GM23338 (cell line): ENCODE measurements around the gene SNF8. TPM values are rescaled to one million over a fixed set of nuclear protein-coding genes. Genes with fewer than 3 reads are reported as not detected.
A peak's percentile ranks its signal among the peaks of the same experiment; 100 is the strongest.

ENCODE experiments used
- ATAC-seq: fragments of 200-7000 bp; cut with Tn5 transposase; 3 replicates; pipeline ENCODE4 v1.9.1; 2020
- DNase-seq: peaks from one replicate; pipeline ENCODE4 v3.0.0-alpha.2; 2015; ENCODE audit warnings: low spot score
- H2AFZ ChIP-seq: fragments of 200-600 bp; sonication (generic); 2 replicates; pipeline ENCODE4 v1.8.0; 2016; ENCODE audit warnings: antibody characterized with exemption, mild to moderate bottlenecking, moderate library complexity
- H3F3A ChIP-seq: fragments of 200-600 bp; sonication (generic); replicated peaks from 2 replicates; pipeline ENCODE4 v1.8.0; 2017; ENCODE audit warnings: antibody characterized with exemption, mixed run types, low read depth
- H3K27ac ChIP-seq: fragments of 200-600 bp; sonication (generic); 2 replicates; pipeline ENCODE4 v1.6.1; 2016; ENCODE audit warnings: low read depth
- H3K27me3 ChIP-seq: fragments of 200-600 bp; sonication (generic); 2 replicates; pipeline ENCODE4 v1.8.0; 2016; ENCODE audit warnings: mild to moderate bottlenecking, mixed run types, moderate library complexity; ENCODE audit not compliant: insufficient read depth
- H3K36me3 ChIP-seq: fragments of 200-600 bp; sonication (generic); 2 replicates; pipeline ENCODE4 v1.8.0; 2016; ENCODE audit warnings: mild to moderate bottlenecking; ENCODE audit not compliant: insufficient read depth
- H3K4me1 ChIP-seq: fragments of 200-600 bp; sonication (generic); 2 replicates; pipeline ENCODE4 v1.8.0; 2016; ENCODE audit warnings: mild to moderate bottlenecking, moderate library complexity; ENCODE audit not compliant: insufficient read depth
- H3K4me2 ChIP-seq: fragments of 200-600 bp; sonication (generic); 2 replicates; pipeline ENCODE4 v1.7.1; 2017; ENCODE audit warnings: mixed run types
- H3K4me3 ChIP-seq: fragments of 200-600 bp; sonication (generic); 2 replicates; pipeline ENCODE4 v1.6.1; 2016; ENCODE audit warnings: mixed run types
- H3K79me2 ChIP-seq: fragments of 200-600 bp; sonication (generic); replicated peaks from 2 replicates; pipeline ENCODE4 v1.8.0; 2017; ENCODE audit warnings: mild to moderate bottlenecking; ENCODE audit not compliant: insufficient read depth
- H3K9me2 ChIP-seq: fragments of 200-600 bp; sonication (generic); 2 replicates; pipeline ENCODE4 v1.8.0; 2017; ENCODE audit not compliant: insufficient read depth
- H4K20me1 ChIP-seq: fragments of 200-600 bp; sonication (generic); replicated peaks from 2 replicates; pipeline ENCODE4 v1.8.0; 2017; ENCODE audit warnings: mild to moderate bottlenecking; ENCODE audit not compliant: insufficient read depth
- H3K27ac Mint-ChIP-seq: 2 replicates; pipeline ENCODE4 v1.8.0; 2020; ENCODE audit warnings: inconsistent platforms, mild to moderate bottlenecking, moderate library complexity, mixed read lengths
- H3K27me3 Mint-ChIP-seq: 3 replicates; pipeline ENCODE4 v1.8.0; 2022; ENCODE audit warnings: low read depth, mild to moderate bottlenecking, moderate library complexity, mixed read lengths, inconsistent platforms; ENCODE audit not compliant: insufficient read depth, poor library complexity
- H3K36me3 Mint-ChIP-seq: 3 replicates; pipeline ENCODE4 v1.8.0; 2021; ENCODE audit warnings: low read depth, mild to moderate bottlenecking, inconsistent platforms, moderate library complexity, mixed read lengths
- H3K4me1 Mint-ChIP-seq: 3 replicates; pipeline ENCODE4 v1.8.0; 2020; ENCODE audit warnings: mild to moderate bottlenecking, inconsistent platforms, mixed read lengths
- H3K4me3 Mint-ChIP-seq: 3 replicates; pipeline ENCODE4 v1.8.0; 2021; ENCODE audit warnings: moderate library complexity, mild to moderate bottlenecking, inconsistent platforms, mixed read lengths
- H3K9me3 Mint-ChIP-seq: 3 replicates; pipeline ENCODE4 v1.8.0; 2020; ENCODE audit warnings: moderate library complexity, mild to moderate bottlenecking, inconsistent platforms, mixed read lengths
- ETS1 ChIP-seq: IDR thresholded peaks from 2 replicates; pipeline ENCODE4 v1.6.1; 2016; ENCODE audit warnings: antibody characterized with exemption
- EZH2 ChIP-seq: fragments of 200-600 bp; sonication (generic); IDR thresholded peaks from one replicate; pipeline ENCODE4 v1.8.0; 2017; ENCODE audit warnings: antibody characterized with exemption, mild to moderate bottlenecking, low read depth; ENCODE audit not compliant: unreplicated experiment
- JUNB ChIP-seq: IDR thresholded peaks from one replicate; pipeline ENCODE4 v1.6.1; 2016; ENCODE audit warnings: antibody characterized with exemption; ENCODE audit not compliant: unreplicated experiment
- NANOG ChIP-seq: IDR thresholded peaks from 2 replicates; pipeline ENCODE4 v1.6.1; 2016; ENCODE audit warnings: antibody characterized with exemption, borderline replicate concordance
- POLR2AphosphoS5 ChIP-seq: IDR thresholded peaks from 2 replicates; pipeline ENCODE4 v1.6.1; 2016; ENCODE audit warnings: antibody characterized with exemption, low read depth
- REST ChIP-seq: IDR thresholded peaks from one replicate; pipeline ENCODE4 v1.6.1; 2018; ENCODE audit warnings: antibody characterized with exemption; ENCODE audit not compliant: unreplicated experiment
- STAT1 ChIP-seq: IDR thresholded peaks from one replicate; pipeline ENCODE4 v1.6.1; 2016; ENCODE audit warnings: antibody characterized with exemption; ENCODE audit not compliant: unreplicated experiment
- ZNF331 ChIP-seq: fragments of 250-450 bp; sonication (Bioruptor Pico); IDR thresholded peaks from 2 replicates; pipeline ENCODE4 v1.5.0; 2020; ENCODE audit warnings: low read depth, mild to moderate bottlenecking, moderate library complexity
- ZNF462 ChIP-seq: fragments of 250-450 bp; sonication (Bioruptor Pico); IDR thresholded peaks from 2 replicates; pipeline ENCODE4 v1.5.0; 2020; ENCODE audit warnings: mild to moderate bottlenecking, moderate library complexity
- polyA plus RNA-seq: library from polyadenylated mRNA; unstranded; fragments of >200 nt; fragmentation: Nextera tagmentation; extraction: Ambion mirVana; gene quantifications from 2 replicates; pipeline ENCODE4 v1.2.1, GENCODE V29; 2016
- total RNA-seq: library from RNA; depleted of rRNA; stranded (reverse); fragments of >200 nt; shearing (Covaris generic); gene quantifications from 2 replicates; pipeline ENCODE4 v1.2.3, GENCODE V29; 2014

The SNF8 gene
- total and polyA plus RNA-seq, 2 experiments from 2014 or later = 88.5 to 113 TPM

GRCh38 chr17:48892940-48893645, 51.5 kb downstream of the SNF8 start:
- DNase-seq (peak; percentile 39), ATAC-seq (peak; percentile 7)
- Histone ChIP-seq H3K4me2 (peak overlapping the region; percentile 86), H3K4me3 (peak overlapping the region; percentile 69), H3F3A (peaks cover 3% of the 10 kb centered on the region; the same call in 1 of the 2 replicates), H4K20me1 (no peaks in the 10 kb centered on the region), H3K36me3 (no peaks in the 10 kb centered on the region; the same call in none of the 2 replicates), H3K4me1 (peaks cover 5% of the 10 kb centered on the region), H2AFZ (no peak overlapping the region; the same call in 1 of the 2 replicates), H3K27me3 (no peaks in the 10 kb centered on the region), H3K9me2 (no peaks in the 10 kb centered on the region), H3K27ac (peak overlapping the region; percentile 28; the same call in 1 of the 2 replicates), H3K79me2 (peaks cover 18% of the 10 kb centered on the region)
- Mint-ChIP-seq H3K4me3 (peak overlapping the region; percentile 94), H3K27me3 (peaks cover 13% of the 10 kb centered on the region), H3K36me3 (peaks cover 28% of the 10 kb centered on the region), H3K27ac (peak overlapping the region; percentile 96), H3K4me1 (peaks cover 9% of the 10 kb centered on the region), H3K9me3 (no peaks in the 10 kb centered on the region)
- no peak for TF ChIP-seq ZNF462 (CRISPR knock-in tag)
- no peak for TF ChIP-seq REST
- TF ChIP-seq NANOG = no peak
- no peak for TF ChIP-seq ETS1
- no peak for TF ChIP-seq POLR2AphosphoS5
- TF ChIP-seq ZNF331 (CRISPR knock-in tag) = no peak
- TF ChIP-seq JUNB = no peak
- no peak for TF ChIP-seq STAT1
- no peak for TF ChIP-seq EZH2
